GM23338 (cell line): ENCODE measurements around the gene SUSD4. TPM values are rescaled to one million over a fixed set of nuclear protein-coding genes. Genes with fewer than 3 reads are reported as not detected.

Experiments used
- ATAC-seq: fragments of 200-7000 bp; cut with Tn5 transposase; 3 replicates; pipeline ENCODE4 v1.9.1; 2020
- DNase-seq: peaks from one replicate; pipeline ENCODE4 v3.0.0-alpha.2; 2015; ENCODE audit warnings: low spot score
- H2AFZ ChIP-seq: fragments of 200-600 bp; sonication (generic); 2 replicates; pipeline ENCODE4 v1.8.0; 2016; ENCODE audit warnings: antibody characterized with exemption, mild to moderate bottlenecking, moderate library complexity
- H3F3A ChIP-seq: fragments of 200-600 bp; sonication (generic); replicated peaks from 2 replicates; pipeline ENCODE4 v1.8.0; 2017; ENCODE audit warnings: antibody characterized with exemption, mixed run types, low read depth
- H3K27ac ChIP-seq: fragments of 200-600 bp; sonication (generic); 2 replicates; pipeline ENCODE4 v1.6.1; 2016; ENCODE audit warnings: low read depth
- H3K27me3 ChIP-seq: fragments of 200-600 bp; sonication (generic); 2 replicates; pipeline ENCODE4 v1.8.0; 2016; ENCODE audit warnings: mild to moderate bottlenecking, mixed run types, moderate library complexity; ENCODE audit not compliant: insufficient read depth
- H3K36me3 ChIP-seq: fragments of 200-600 bp; sonication (generic); 2 replicates; pipeline ENCODE4 v1.8.0; 2016; ENCODE audit warnings: mild to moderate bottlenecking; ENCODE audit not compliant: insufficient read depth
- H3K4me1 ChIP-seq: fragments of 200-600 bp; sonication (generic); 2 replicates; pipeline ENCODE4 v1.8.0; 2016; ENCODE audit warnings: mild to moderate bottlenecking, moderate library complexity; ENCODE audit not compliant: insufficient read depth
- H3K4me2 ChIP-seq: fragments of 200-600 bp; sonication (generic); 2 replicates; pipeline ENCODE4 v1.7.1; 2017; ENCODE audit warnings: mixed run types
- H3K4me3 ChIP-seq: fragments of 200-600 bp; sonication (generic); 2 replicates; pipeline ENCODE4 v1.6.1; 2016; ENCODE audit warnings: mixed run types
- H3K79me2 ChIP-seq: fragments of 200-600 bp; sonication (generic); replicated peaks from 2 replicates; pipeline ENCODE4 v1.8.0; 2017; ENCODE audit warnings: mild to moderate bottlenecking; ENCODE audit not compliant: insufficient read depth
- H3K9me2 ChIP-seq: fragments of 200-600 bp; sonication (generic); 2 replicates; pipeline ENCODE4 v1.8.0; 2017; ENCODE audit not compliant: insufficient read depth
- H4K20me1 ChIP-seq: fragments of 200-600 bp; sonication (generic); replicated peaks from 2 replicates; pipeline ENCODE4 v1.8.0; 2017; ENCODE audit warnings: mild to moderate bottlenecking; ENCODE audit not compliant: insufficient read depth
- H3K27ac Mint-ChIP-seq: 2 replicates; pipeline ENCODE4 v1.8.0; 2020; ENCODE audit warnings: inconsistent platforms, mild to moderate bottlenecking, moderate library complexity, mixed read lengths
- H3K27me3 Mint-ChIP-seq: 3 replicates; pipeline ENCODE4 v1.8.0; 2022; ENCODE audit warnings: low read depth, mild to moderate bottlenecking, moderate library complexity, mixed read lengths, inconsistent platforms; ENCODE audit not compliant: insufficient read depth, poor library complexity
- H3K36me3 Mint-ChIP-seq: 3 replicates; pipeline ENCODE4 v1.8.0; 2021; ENCODE audit warnings: low read depth, mild to moderate bottlenecking, inconsistent platforms, moderate library complexity, mixed read lengths
- H3K4me1 Mint-ChIP-seq: 3 replicates; pipeline ENCODE4 v1.8.0; 2020; ENCODE audit warnings: mild to moderate bottlenecking, inconsistent platforms, mixed read lengths
- H3K4me3 Mint-ChIP-seq: 3 replicates; pipeline ENCODE4 v1.8.0; 2021; ENCODE audit warnings: moderate library complexity, mild to moderate bottlenecking, inconsistent platforms, mixed read lengths
- H3K9me3 Mint-ChIP-seq: 3 replicates; pipeline ENCODE4 v1.8.0; 2020; ENCODE audit warnings: moderate library complexity, mild to moderate bottlenecking, inconsistent platforms, mixed read lengths
- CREB1 ChIP-seq: fragments of 250-450 bp; sonication (Bioruptor Pico); IDR thresholded peaks from 2 replicates; pipeline ENCODE4 v1.5.0; 2020; ENCODE audit warnings: low read depth, mild to moderate bottlenecking, moderate library complexity
- CTCF ChIP-seq, 2 experiments: fragments of 200-600 bp in 1 of 2; sonication (generic) in 1 of 2; conservative IDR thresholded peaks; 2 replicates each; pipeline versions ENCODE4 v1.5.1 to v1.6.1; 2016 to 2017; ENCODE audit warnings: antibody characterized with exemption in 2 of 2, low read depth in 2 of 2, mild to moderate bottlenecking in 2 of 2, moderate library complexity in 1 of 2
- ETS1 ChIP-seq: IDR thresholded peaks from 2 replicates; pipeline ENCODE4 v1.6.1; 2016; ENCODE audit warnings: antibody characterized with exemption
- EZH2 ChIP-seq: fragments of 200-600 bp; sonication (generic); IDR thresholded peaks from one replicate; pipeline ENCODE4 v1.8.0; 2017; ENCODE audit warnings: antibody characterized with exemption, mild to moderate bottlenecking, low read depth; ENCODE audit not compliant: unreplicated experiment
- EZH2phosphoT487 ChIP-seq: fragments of 200-600 bp; sonication (generic); IDR thresholded peaks from one replicate; pipeline ENCODE4 v1.8.1; 2018; ENCODE audit warnings: antibody characterized with exemption; ENCODE audit not compliant: unreplicated experiment
- JUNB ChIP-seq: IDR thresholded peaks from one replicate; pipeline ENCODE4 v1.6.1; 2016; ENCODE audit warnings: antibody characterized with exemption; ENCODE audit not compliant: unreplicated experiment
- NANOG ChIP-seq: IDR thresholded peaks from 2 replicates; pipeline ENCODE4 v1.6.1; 2016; ENCODE audit warnings: antibody characterized with exemption, borderline replicate concordance
- POLR2AphosphoS5 ChIP-seq: IDR thresholded peaks from 2 replicates; pipeline ENCODE4 v1.6.1; 2016; ENCODE audit warnings: antibody characterized with exemption, low read depth
- REST ChIP-seq: IDR thresholded peaks from one replicate; pipeline ENCODE4 v1.6.1; 2018; ENCODE audit warnings: antibody characterized with exemption; ENCODE audit not compliant: unreplicated experiment
- STAT1 ChIP-seq: IDR thresholded peaks from one replicate; pipeline ENCODE4 v1.6.1; 2016; ENCODE audit warnings: antibody characterized with exemption; ENCODE audit not compliant: unreplicated experiment
- ZNF114 ChIP-seq: fragments of 250-450 bp; sonication (Bioruptor Pico); IDR thresholded peaks from 2 replicates; pipeline ENCODE4 v1.5.0; 2020; ENCODE audit warnings: mild to moderate bottlenecking, moderate library complexity
- ZNF331 ChIP-seq: fragments of 250-450 bp; sonication (Bioruptor Pico); IDR thresholded peaks from 2 replicates; pipeline ENCODE4 v1.5.0; 2020; ENCODE audit warnings: low read depth, mild to moderate bottlenecking, moderate library complexity
- polyA plus RNA-seq: library from polyadenylated mRNA; unstranded; fragments of >200 nt; fragmentation: Nextera tagmentation; extraction: Ambion mirVana; gene quantifications from 2 replicates; pipeline ENCODE4 v1.2.1, GENCODE V29; 2016
- total RNA-seq: library from RNA; depleted of rRNA; stranded (reverse); fragments of >200 nt; shearing (Covaris generic); gene quantifications from 2 replicates; pipeline ENCODE4 v1.2.3, GENCODE V29; 2014
- TF ChIP-seq, protein P1 (sequence below): fragments of 250-450 bp; sonication (Bioruptor Pico); IDR thresholded peaks from 2 replicates; pipeline ENCODE4 v1.5.0; 2020; ENCODE audit warnings: mild to moderate bottlenecking, moderate library complexity

SUSD4 gene
- total and polyA plus RNA-seq, 2 experiments from 2014 or later: 2.3 to 3.6 TPM

GRCh38 chr1:223316082-223316481 is 47.9 kb downstream of the SUSD4 start:
- Mint-ChIP-seq H3K9me3 (no peaks in the 10 kb centered on the region; the same call in 2 of the 3 replicates), H3K4me1 (peaks cover 18% of the 10 kb centered on the region), H3K36me3 (no peaks in the 10 kb centered on the region), H3K4me3 (no peak overlapping the region), H3K27me3 (peaks cover 4% of the 10 kb centered on the region), H3K27ac (no peak overlapping the region)
- ATAC-seq (no peak), DNase-seq (no peak)
- Histone ChIP-seq H2AFZ (no peak overlapping the region), H3F3A (no peaks in the 10 kb centered on the region), H3K9me2 (peaks cover 14% of the 10 kb centered on the region), H3K4me3 (no peak overlapping the region), H4K20me1 (no peaks in the 10 kb centered on the region), H3K79me2 (no peaks in the 10 kb centered on the region), H3K27me3 (no peaks in the 10 kb centered on the region), H3K4me2 (no peak overlapping the region), H3K36me3 (no peaks in the 10 kb centered on the region), H3K27ac (no peak overlapping the region), H3K4me1 (peaks cover 7% of the 10 kb centered on the region)
- TF ChIP-seq EZH2 (no peak), ZNF114 (CRISPR knock-in tag) (no peak), NANOG (no peak), CTCF (conservative IDR thresholded peaks at IDR 0.05; ENCODE audit: low read depth in 2 of 2) (no peak), JUNB (no peak), CREB1 (CRISPR knock-in tag) (no peak), POLR2AphosphoS5 (no peak), STAT1 (no peak), EZH2phosphoT487 (no peak), ETS1 (no peak), REST (no peak), ZNF331 (CRISPR knock-in tag) (no peak)
- TF ChIP-seq, protein P1, sequence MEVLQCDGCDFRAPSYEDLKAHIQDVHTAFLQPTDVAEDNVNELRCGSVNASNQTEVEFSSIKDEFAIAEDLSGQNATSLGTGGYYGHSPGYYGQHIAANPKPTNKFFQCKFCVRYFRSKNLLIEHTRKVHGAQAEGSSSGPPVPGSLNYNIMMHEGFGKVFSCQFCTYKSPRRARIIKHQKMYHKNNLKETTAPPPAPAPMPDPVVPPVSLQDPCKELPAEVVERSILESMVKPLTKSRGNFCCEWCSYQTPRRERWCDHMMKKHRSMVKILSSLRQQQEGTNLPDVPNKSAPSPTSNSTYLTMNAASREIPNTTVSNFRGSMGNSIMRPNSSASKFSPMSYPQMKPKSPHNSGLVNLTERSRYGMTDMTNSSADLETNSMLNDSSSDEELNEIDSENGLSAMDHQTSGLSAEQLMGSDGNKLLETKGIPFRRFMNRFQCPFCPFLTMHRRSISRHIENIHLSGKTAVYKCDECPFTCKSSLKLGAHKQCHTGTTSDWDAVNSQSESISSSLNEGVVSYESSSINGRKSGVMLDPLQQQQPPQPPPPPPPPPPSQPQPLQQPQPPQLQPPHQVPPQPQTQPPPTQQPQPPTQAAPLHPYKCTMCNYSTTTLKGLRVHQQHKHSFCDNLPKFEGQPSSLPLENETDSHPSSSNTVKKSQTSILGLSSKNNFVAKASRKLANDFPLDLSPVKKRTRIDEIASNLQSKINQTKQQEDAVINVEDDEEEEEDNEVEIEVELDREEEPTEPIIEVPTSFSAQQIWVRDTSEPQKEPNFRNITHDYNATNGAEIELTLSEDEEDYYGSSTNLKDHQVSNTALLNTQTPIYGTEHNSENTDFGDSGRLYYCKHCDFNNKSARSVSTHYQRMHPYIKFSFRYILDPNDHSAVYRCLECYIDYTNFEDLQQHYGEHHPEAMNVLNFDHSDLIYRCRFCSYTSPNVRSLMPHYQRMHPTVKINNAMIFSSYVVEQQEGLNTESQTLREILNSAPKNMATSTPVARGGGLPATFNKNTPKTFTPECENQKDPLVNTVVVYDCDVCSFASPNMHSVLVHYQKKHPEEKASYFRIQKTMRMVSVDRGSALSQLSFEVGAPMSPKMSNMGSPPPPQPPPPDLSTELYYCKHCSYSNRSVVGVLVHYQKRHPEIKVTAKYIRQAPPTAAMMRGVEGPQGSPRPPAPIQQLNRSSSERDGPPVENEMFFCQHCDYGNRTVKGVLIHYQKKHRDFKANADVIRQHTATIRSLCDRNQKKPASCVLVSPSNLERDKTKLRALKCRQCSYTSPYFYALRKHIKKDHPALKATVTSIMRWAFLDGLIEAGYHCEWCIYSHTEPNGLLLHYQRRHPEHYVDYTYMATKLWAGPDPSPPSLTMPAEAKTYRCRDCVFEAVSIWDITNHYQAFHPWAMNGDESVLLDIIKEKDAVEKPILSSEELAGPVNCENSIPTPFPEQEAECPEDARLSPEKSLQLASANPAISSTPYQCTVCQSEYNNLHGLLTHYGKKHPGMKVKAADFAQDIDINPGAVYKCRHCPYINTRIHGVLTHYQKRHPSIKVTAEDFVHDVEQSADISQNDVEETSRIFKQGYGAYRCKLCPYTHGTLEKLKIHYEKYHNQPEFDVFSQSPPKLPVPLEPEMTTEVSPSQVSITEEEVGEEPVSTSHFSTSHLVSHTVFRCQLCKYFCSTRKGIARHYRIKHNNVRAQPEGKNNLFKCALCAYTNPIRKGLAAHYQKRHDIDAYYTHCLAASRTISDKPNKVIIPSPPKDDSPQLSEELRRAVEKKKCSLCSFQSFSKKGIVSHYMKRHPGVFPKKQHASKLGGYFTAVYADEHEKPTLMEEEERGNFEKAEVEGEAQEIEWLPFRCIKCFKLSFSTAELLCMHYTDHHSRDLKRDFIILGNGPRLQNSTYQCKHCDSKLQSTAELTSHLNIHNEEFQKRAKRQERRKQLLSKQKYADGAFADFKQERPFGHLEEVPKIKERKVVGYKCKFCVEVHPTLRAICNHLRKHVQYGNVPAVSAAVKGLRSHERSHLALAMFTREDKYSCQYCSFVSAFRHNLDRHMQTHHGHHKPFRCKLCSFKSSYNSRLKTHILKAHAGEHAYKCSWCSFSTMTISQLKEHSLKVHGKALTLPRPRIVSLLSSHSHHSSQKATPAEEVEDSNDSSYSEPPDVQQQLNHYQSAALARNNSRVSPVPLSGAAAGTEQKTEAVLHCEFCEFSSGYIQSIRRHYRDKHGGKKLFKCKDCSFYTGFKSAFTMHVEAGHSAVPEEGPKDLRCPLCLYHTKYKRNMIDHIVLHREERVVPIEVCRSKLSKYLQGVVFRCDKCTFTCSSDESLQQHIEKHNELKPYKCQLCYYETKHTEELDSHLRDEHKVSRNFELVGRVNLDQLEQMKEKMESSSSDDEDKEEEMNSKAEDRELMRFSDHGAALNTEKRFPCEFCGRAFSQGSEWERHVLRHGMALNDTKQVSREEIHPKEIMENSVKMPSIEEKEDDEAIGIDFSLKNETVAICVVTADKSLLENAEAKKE (CRISPR knock-in tag): no peak
